K562 (cell line): Measurements from ENCODE around the gene ARPC2. TPM values are rescaled to one million over a fixed set of nuclear protein-coding genes. Genes with fewer than 3 reads are reported as not detected.

Experiments
- CBX1 ChIP-seq: sonication (generic); IDR thresholded peaks from 2 replicates; pipeline ENCODE4 v1.6.1; 2016; ENCODE audit warnings: antibody characterized with exemption, low read depth, mild to moderate bottlenecking
- CEBPG ChIP-seq, 3 experiments: fragments of 200-800 bp in 1 of 3; sonication (Bioruptor generic) in 1 of 3; sonication (generic) in 1 of 3; formaldehyde crosslinking in 1 of 3; IDR thresholded peaks in 2 of 3; conservative IDR thresholded peaks in 1 of 3; 2 replicates each; pipeline versions ENCODE4 v1.6.1 to v1.8.0; 2016 to 2022; ENCODE audit warnings: missing compliant biosample characterization in 2 of 3, missing genetic modification characterization in 2 of 3, mild to moderate bottlenecking in 1 of 3, missing genetic modification reagents in 1 of 3
- CHD1 ChIP-seq: fragments of 200-600 bp; sonication (generic); IDR thresholded peaks from one replicate; pipeline ENCODE4 v1.6.1; 2012; ENCODE audit warnings: mild to moderate bottlenecking, moderate library complexity, low read length, inconsistent platforms
- DIDO1 ChIP-seq: fragments of 450-650 bp; IDR thresholded peaks from 2 replicates; pipeline ENCODE4 v1.6.1; 2016; ENCODE audit warnings: low read depth, missing biosample characterization, missing genetic modification characterization
- GATAD2B ChIP-seq: fragments of 450-650 bp; IDR thresholded peaks from 2 replicates; pipeline ENCODE4 v1.6.1; 2017; ENCODE audit warnings: mild to moderate bottlenecking, borderline replicate concordance
- HDAC2 ChIP-seq: fragments of 450-650 bp; IDR thresholded peaks from 2 replicates; pipeline ENCODE4 v1.6.1; 2016; ENCODE audit warnings: mild to moderate bottlenecking
- MTA3 ChIP-seq: fragments of 450-650 bp; formaldehyde crosslinking; IDR thresholded peaks from 2 replicates; pipeline ENCODE4 v1.6.1; 2017; ENCODE audit warnings: mild to moderate bottlenecking, borderline replicate concordance
- NONO ChIP-seq, 2 experiments: fragments of 200-400 bp in 1 of 2; fragments of 450-650 bp in 1 of 2; formaldehyde crosslinking in 1 of 2; IDR thresholded peaks; 2 replicates each; pipeline ENCODE4 v1.6.1; 2017; ENCODE audit warnings: low read depth in 2 of 2, mild to moderate bottlenecking in 2 of 2, moderate library complexity in 2 of 2, low read length in 1 of 2
- POLR2G ChIP-seq: fragments of 200-400 bp; formaldehyde crosslinking; IDR thresholded peaks from 2 replicates; pipeline ENCODE4 v1.6.1; 2017; ENCODE audit warnings: low read depth, mild to moderate bottlenecking, antibody characterized with exemption, low read length, moderate library complexity
- RB1 ChIP-seq: fragments of 450-650 bp; IDR thresholded peaks from 2 replicates; pipeline ENCODE4 v1.6.1; 2017; ENCODE audit warnings: low read depth, mild to moderate bottlenecking
- SMAD4 ChIP-seq: fragments of 250-450 bp; sonication (Bioruptor Pico); conservative IDR thresholded peaks from 2 replicates; pipeline ENCODE4 v1.8.0; 2021; ENCODE audit warnings: inconsistent platforms, mild to moderate bottlenecking, moderate library complexity
- SMARCB1 ChIP-seq: IDR thresholded peaks from 2 replicates; pipeline ENCODE4 v1.6.1; 2011; ENCODE audit warnings: improper control_type of control experiment, low read depth; ENCODE audit not compliant: insufficient read length
- SMC3 ChIP-seq: conservative IDR thresholded peaks from 2 replicates; pipeline ENCODE4 v1.6.1; 2011; ENCODE audit warnings: low read depth, low read length, improper control_type of control experiment; ENCODE audit not compliant: insufficient read depth
- SOX6 ChIP-seq: fragments of 450-650 bp; IDR thresholded peaks from 2 replicates; pipeline ENCODE4 v1.6.1; 2014; ENCODE audit warnings: mild to moderate bottlenecking
- SUPT5H ChIP-seq: fragments of 450-650 bp; IDR thresholded peaks from 2 replicates; pipeline ENCODE4 v1.6.1; 2016
- TAF1 ChIP-seq: IDR thresholded peaks from 2 replicates; pipeline ENCODE4 v1.6.1; 2011; ENCODE audit warnings: mild to moderate bottlenecking, low read length, moderate library complexity; ENCODE audit not compliant: insufficient read depth, control insufficient read depth, severe bottlenecking; ENCODE audit errors: extremely low read depth
- ZNF12 ChIP-seq: sonication (generic); formaldehyde crosslinking; IDR thresholded peaks from 2 replicates; pipeline ENCODE4 v1.4.0; 2020; ENCODE audit warnings: mild to moderate bottlenecking, missing genetic modification reagents
- ZNF316 ChIP-seq: fragments of 450-650 bp; IDR thresholded peaks from 2 replicates; pipeline ENCODE4 v1.6.1; 2016
- ZNF766 ChIP-seq: fragments of 200-800 bp; sonication (Bioruptor generic); conservative IDR thresholded peaks from 2 replicates; pipeline ENCODE4 v1.6.1; 2016; ENCODE audit warnings: missing genetic modification characterization, missing compliant biosample characterization
- polyA plus RNA-seq, 8 experiments: library from polyadenylated mRNA; depleted of rRNA in 4 of 8; stranded (reverse) in 5 of 8; unstranded in 3 of 8; fragments of >200 nt; fragmentation: Nextera tagmentation in 2 of 8; fragmentation: Illumina TruSeq in 1 of 8; extraction: Ambion mirVana in 2 of 8; extraction: Trizol in 1 of 8; gene quantifications; 2 replicates each; pipeline versions ENCODE4 v1.2.1 to v1.2.3, GENCODE V29; 2011 to 2014; ENCODE audit warnings: inconsistent platforms in 1 of 8, missing spikeins in 1 of 8
- total RNA-seq, 7 experiments: library from RNA; depleted of rRNA in 6 of 7; stranded (reverse); fragments of >200 nt in 6 of 7; fragmentation: Illumina TruSeq in 2 of 7; extraction: Trizol in 2 of 7; gene quantifications; 2 replicates each; pipeline versions ENCODE4 v1.2.1 to v1.2.3, GENCODE V29; 2011 to 2021; ENCODE audit warnings: low replicate concordance in 1 of 7
- TF ChIP-seq, protein P1 (sequence below): fragments of 250-450 bp; sonication (Bioruptor Pico); IDR thresholded peaks from 2 replicates; pipeline ENCODE4 v1.4.0; 2020; ENCODE audit warnings: borderline replicate concordance
- TF ChIP-seq, protein P2 (sequence below): conservative IDR thresholded peaks from 2 replicates; pipeline ENCODE4 v1.6.1; 2011; ENCODE audit warnings: low read depth, mild to moderate bottlenecking, low read length; ENCODE audit not compliant: control insufficient read depth
- TF ChIP-seq, protein P3 (sequence below): fragments of 250-450 bp; sonication (Bioruptor Pico); IDR thresholded peaks from 2 replicates; pipeline ENCODE4 v1.8.0; 2021; ENCODE audit warnings: moderate library complexity, mild to moderate bottlenecking, inconsistent platforms

ARPC2 gene
- total and polyA plus RNA-seq, 9 of the 15 experiments (the other 6 are each of a cell fraction or from before 2014, with no cell fraction given): 81.9 to 187 (median 103) TPM

DNA sequence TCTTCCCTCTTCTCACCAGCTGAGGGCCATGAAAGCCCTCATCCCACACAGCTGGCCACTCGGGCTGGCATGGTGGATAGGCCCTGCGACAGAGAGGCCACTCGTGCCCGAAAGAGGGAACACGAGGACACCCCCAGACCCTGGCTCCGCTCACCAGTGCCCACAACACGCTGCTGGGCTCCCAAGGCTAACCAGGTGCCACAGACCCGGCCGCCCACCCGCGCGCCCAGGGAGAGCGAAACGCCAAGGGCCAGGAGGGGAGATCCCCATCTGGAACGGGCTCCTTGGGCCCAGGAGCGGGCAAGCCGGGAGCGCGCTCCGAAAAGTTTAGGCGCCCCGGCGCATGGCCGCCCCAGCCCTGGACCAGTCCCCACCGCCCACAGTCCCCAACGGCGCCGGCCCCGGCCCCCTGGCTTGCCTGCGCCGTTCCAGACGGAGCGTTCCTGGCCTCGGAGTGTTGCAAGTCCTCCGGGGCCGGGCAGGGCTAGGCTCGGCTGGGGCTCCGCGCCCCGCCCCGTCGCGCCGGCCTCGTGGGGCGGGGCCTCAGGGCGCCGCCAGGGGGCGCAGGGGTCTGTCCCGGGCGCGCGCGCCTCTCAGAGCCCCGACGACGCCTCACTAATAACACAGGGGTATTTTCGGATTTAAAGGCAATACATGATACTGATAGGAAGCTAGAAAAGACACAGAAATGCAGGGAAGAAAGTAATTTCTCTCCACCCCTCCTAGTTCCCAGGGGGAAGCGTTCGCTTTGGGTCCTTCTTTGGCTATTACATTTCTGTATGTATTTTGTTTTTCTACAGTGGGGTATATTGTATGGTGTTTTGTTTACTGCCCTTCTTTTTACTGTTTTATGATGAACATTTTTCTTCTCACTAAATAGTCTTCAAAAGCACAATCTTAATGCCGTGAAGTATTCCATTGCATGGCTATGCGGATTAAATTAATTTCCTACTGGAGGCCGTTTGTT is 75.3 kb downstream of the ARPC2 start, which contains the start of gene TMBIM1 (continued):
- TF ChIP-seq SMARCB1 (no peak), SMAD4 (CRISPR knock-in tag) (peak; percentile 96), CBX1 (peak; percentile 55; the same call in 1 of the 2 replicates), SOX6 (0 out of 2 replicates have a peak, but pooled peaks have one; percentile 43), ZNF766 (peak; percentile 12; the same call in 1 of the 2 replicates), MTA3 (0 out of 2 replicates have a peak, but pooled peaks have one; percentile 19), SUPT5H (peak; percentile 50; the same call in 1 of the 2 replicates), GATAD2B (peak; percentile 87), TAF1 (peak; percentile 63), POLR2G (peak; percentile 79), ZNF12 (no peak), DIDO1 (no peak), CHD1 (peak; percentile 15), NONO (IDR thresholded peaks at IDR 0.05; ENCODE audit: low read depth in 2 of 2, low read length in 1 of 2) (peak in 1 of 2 experiments; percentile 85; a peak in 2 of 4 replicates), RB1 (peak; percentile 95), CEBPG (CRISPR knock-in tag; IDR thresholded peaks at IDR 0.05) (peak; percentile 31; the same call in 1 of the 2 replicates), CEBPG (tag; conservative IDR thresholded peaks at IDR 0.05 in 1 of 2, IDR thresholded peaks at IDR 0.05 in 1 of 2) (peak in 1 of 2 experiments; percentile 52; a peak in 2 of 4 replicates), ZNF316 (peak; percentile 79), SMC3 (0 out of 2 replicates have a peak, but pooled peaks have one; percentile 25), HDAC2 (no peak)
- TF ChIP-seq, protein P1, sequence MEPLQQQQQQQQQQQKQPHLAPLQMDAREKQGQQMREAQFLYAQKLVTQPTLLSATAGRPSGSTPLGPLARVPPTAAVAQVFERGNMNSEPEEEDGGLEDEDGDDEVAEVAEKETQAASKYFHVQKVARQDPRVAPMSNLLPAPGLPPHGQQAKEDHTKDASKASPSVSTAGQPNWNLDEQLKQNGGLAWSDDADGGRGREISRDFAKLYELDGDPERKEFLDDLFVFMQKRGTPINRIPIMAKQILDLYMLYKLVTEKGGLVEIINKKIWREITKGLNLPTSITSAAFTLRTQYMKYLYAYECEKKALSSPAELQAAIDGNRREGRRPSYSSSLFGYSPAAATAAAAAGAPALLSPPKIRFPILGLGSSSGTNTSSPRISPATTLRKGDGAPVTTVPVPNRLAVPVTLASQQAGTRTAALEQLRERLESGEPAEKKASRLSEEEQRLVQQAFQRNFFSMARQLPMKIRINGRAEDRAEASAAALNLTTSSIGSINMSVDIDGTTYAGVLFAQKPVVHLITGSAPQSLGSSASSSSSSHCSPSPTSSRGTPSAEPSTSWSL (CRISPR knock-in tag): no peak
- TF ChIP-seq, protein P2, sequence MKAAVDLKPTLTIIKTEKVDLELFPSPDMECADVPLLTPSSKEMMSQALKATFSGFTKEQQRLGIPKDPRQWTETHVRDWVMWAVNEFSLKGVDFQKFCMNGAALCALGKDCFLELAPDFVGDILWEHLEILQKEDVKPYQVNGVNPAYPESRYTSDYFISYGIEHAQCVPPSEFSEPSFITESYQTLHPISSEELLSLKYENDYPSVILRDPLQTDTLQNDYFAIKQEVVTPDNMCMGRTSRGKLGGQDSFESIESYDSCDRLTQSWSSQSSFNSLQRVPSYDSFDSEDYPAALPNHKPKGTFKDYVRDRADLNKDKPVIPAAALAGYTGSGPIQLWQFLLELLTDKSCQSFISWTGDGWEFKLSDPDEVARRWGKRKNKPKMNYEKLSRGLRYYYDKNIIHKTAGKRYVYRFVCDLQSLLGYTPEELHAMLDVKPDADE: 0 out of 2 replicates have a peak, but pooled peaks have one; percentile 57
- TF ChIP-seq, protein P3, sequence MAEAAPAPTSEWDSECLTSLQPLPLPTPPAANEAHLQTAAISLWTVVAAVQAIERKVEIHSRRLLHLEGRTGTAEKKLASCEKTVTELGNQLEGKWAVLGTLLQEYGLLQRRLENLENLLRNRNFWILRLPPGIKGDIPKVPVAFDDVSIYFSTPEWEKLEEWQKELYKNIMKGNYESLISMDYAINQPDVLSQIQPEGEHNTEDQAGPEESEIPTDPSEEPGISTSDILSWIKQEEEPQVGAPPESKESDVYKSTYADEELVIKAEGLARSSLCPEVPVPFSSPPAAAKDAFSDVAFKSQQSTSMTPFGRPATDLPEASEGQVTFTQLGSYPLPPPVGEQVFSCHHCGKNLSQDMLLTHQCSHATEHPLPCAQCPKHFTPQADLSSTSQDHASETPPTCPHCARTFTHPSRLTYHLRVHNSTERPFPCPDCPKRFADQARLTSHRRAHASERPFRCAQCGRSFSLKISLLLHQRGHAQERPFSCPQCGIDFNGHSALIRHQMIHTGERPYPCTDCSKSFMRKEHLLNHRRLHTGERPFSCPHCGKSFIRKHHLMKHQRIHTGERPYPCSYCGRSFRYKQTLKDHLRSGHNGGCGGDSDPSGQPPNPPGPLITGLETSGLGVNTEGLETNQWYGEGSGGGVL: no peak
